ENCODE measurements around the gene PLSCR2.

DNA sequence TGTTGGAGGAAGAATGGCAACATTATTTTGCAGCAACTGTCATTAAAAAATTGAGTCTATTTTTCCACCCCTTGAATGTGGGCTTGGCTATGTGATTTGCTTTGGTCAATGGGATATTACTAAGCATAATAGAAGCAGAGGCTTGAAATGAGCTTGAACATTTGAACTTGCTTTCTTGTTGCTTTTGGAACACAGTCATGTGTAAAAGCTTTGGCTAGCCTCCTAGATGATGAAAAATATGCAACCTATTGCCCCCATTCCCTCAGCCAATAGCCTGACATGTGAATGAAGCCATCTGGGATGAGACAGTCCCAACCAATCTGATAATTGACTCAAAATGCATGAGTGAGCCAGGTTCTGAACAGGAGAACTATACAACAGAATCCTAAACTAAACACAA, 78.4 kb downstream of the PLSCR2 start:
- TF ChIP-seq, protein P1, sequence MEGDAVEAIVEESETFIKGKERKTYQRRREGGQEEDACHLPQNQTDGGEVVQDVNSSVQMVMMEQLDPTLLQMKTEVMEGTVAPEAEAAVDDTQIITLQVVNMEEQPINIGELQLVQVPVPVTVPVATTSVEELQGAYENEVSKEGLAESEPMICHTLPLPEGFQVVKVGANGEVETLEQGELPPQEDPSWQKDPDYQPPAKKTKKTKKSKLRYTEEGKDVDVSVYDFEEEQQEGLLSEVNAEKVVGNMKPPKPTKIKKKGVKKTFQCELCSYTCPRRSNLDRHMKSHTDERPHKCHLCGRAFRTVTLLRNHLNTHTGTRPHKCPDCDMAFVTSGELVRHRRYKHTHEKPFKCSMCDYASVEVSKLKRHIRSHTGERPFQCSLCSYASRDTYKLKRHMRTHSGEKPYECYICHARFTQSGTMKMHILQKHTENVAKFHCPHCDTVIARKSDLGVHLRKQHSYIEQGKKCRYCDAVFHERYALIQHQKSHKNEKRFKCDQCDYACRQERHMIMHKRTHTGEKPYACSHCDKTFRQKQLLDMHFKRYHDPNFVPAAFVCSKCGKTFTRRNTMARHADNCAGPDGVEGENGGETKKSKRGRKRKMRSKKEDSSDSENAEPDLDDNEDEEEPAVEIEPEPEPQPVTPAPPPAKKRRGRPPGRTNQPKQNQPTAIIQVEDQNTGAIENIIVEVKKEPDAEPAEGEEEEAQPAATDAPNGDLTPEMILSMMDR (IDR thresholded peaks at IDR 0.05): no peak
- TF ChIP-seq POLR2A (IDR thresholded peaks at IDR 0.05): no peak
